SK-N-SH (cell line): ENCODE measurements around the gene PODNL1. TPM values are rescaled to one million over a fixed set of nuclear protein-coding genes. Genes with fewer than 3 reads are reported as not detected.

ENCODE experiments used
- CTCF ChIA-PET: fragments of 300-600, 350-600 bp; formaldehyde crosslinking; extraction: SDS; loops from one replicate; lab custom pipeline; 2021; lab: Yijun Ruan, JAX
- POLR2A ChIA-PET: fragments of 350-600 bp; sonication (Branson Sonifier 250); formaldehyde crosslinking; extraction: SDS; loops from one replicate; lab custom pipeline; 2020; ENCODE audit warnings: antibody characterized with exemption, inconsistent platforms; lab: Yijun Ruan, JAX
- DNase-seq: peaks from one replicate; pipeline ENCODE4 v3.0.0; 2012
- H2AFZ ChIP-seq: fragments of 200-600 bp; sonication (generic); 2 replicates; pipeline ENCODE4 v1.8.1; 2016; ENCODE audit warnings: antibody characterized with exemption, mild to moderate bottlenecking, low read depth
- H3F3A ChIP-seq: fragments of 200-600 bp; sonication (generic); replicated peaks from 2 replicates; pipeline ENCODE3; 2016; ENCODE audit warnings: antibody characterized with exemption, mild to moderate bottlenecking; ENCODE audit not compliant: insufficient read depth
- H3K27ac ChIP-seq, 2 experiments: fragments of 200-500 bp in 1 of 2; fragments of 200-600 bp in 1 of 2; sonication (Bioruptor generic) in 1 of 2; sonication (generic), shearing (Covaris generic) in 1 of 2; 2 replicates each; pipeline versions ENCODE4 v1.5.1 to v1.6.1; 2014 to 2016; ENCODE audit warnings: low read depth in 2 of 2, inconsistent platforms in 1 of 2, low read length in 1 of 2, mild to moderate bottlenecking in 1 of 2, mixed read lengths in 1 of 2
- H3K27me3 ChIP-seq: fragments of 200-600 bp; sonication (generic), shearing (Covaris generic); 2 replicates; pipeline ENCODE4 v1.6.1; 2016; ENCODE audit warnings: mixed run types; ENCODE audit not compliant: insufficient read depth
- H3K36me3 ChIP-seq, 2 experiments: fragments of 200-500 bp in 1 of 2; fragments of 200-600 bp in 1 of 2; sonication (Bioruptor generic) in 1 of 2; sonication (generic) in 1 of 2; replicated peaks in 1 of 2; 2 replicates each; pipeline versions ENCODE3 to v1.5.1; 2014 to 2016; ENCODE audit warnings: low read length in 1 of 2, mild to moderate bottlenecking in 1 of 2; ENCODE audit not compliant: insufficient read depth in 2 of 2, control insufficient read depth in 1 of 2
- H3K4me1 ChIP-seq, 2 experiments: fragments of 200-500 bp in 1 of 2; fragments of 200-600 bp in 1 of 2; sonication (Bioruptor generic) in 1 of 2; sonication (generic), shearing (Covaris generic) in 1 of 2; 2 replicates each; pipeline versions ENCODE4 v1.5.1 to v1.6.1; 2014 to 2016; ENCODE audit warnings: low read depth in 1 of 2, low read length in 1 of 2, mixed run types in 1 of 2; ENCODE audit not compliant: insufficient read depth in 2 of 2, control insufficient read depth in 1 of 2
- H3K4me2 ChIP-seq: fragments of 200-600 bp; sonication (generic), shearing (Covaris generic); 2 replicates; pipeline ENCODE4 v1.6.1; 2017; ENCODE audit warnings: mixed run types
- H3K4me3 ChIP-seq, 2 experiments: fragments of 200-500 bp in 1 of 2; fragments of 200-600 bp in 1 of 2; sonication (Bioruptor generic) in 1 of 2; sonication (generic), shearing (Covaris generic) in 1 of 2; 2 replicates each; pipeline versions ENCODE4 v1.5.1 to v1.8.1; 2014 to 2016; ENCODE audit warnings: low read depth in 2 of 2, inconsistent platforms in 1 of 2, low read length in 1 of 2, mild to moderate bottlenecking in 1 of 2, mixed read lengths in 1 of 2, moderate library complexity in 1 of 2
- H3K79me2 ChIP-seq: fragments of 200-600 bp; sonication (generic); 2 replicates; pipeline ENCODE4 v1.8.1; 2017; ENCODE audit warnings: mild to moderate bottlenecking; ENCODE audit not compliant: insufficient read depth
- H3K9ac ChIP-seq: fragments of 200-600 bp; sonication (generic); 2 replicates; pipeline ENCODE4 v1.6.1; 2017; ENCODE audit warnings: mixed run types
- H3K9me2 ChIP-seq: fragments of 200-600 bp; sonication (generic); 2 replicates; pipeline ENCODE4 v1.6.1; 2017; ENCODE audit warnings: mixed run types
- H3K9me3 ChIP-seq: fragments of 200-600 bp; sonication (generic); 2 replicates; pipeline ENCODE4 v1.6.1; 2017; ENCODE audit warnings: mixed run types, mild to moderate bottlenecking, moderate library complexity
- H4K20me1 ChIP-seq: fragments of 200-600 bp; sonication (generic); 2 replicates; pipeline ENCODE4 v1.6.1; 2017; ENCODE audit warnings: mild to moderate bottlenecking, mixed run types; ENCODE audit not compliant: insufficient read depth
- CTCF ChIP-seq: fragments of 200-600 bp; sonication (generic); IDR thresholded peaks from 2 replicates; pipeline ENCODE4 v1.6.1; 2017; ENCODE audit warnings: antibody characterized with exemption, mild to moderate bottlenecking, moderate library complexity
- EP300 ChIP-seq, 2 experiments: IDR thresholded peaks; 2 replicates each; pipeline versions ENCODE4 v1.4.0 to v1.6.1; 2012; ENCODE audit warnings: borderline replicate concordance in 1 of 2, low read depth in 1 of 2, low read length in 1 of 2
- EZH2phosphoT487 ChIP-seq: fragments of 200-600 bp; sonication (generic); IDR thresholded peaks from 2 replicates; pipeline ENCODE4 v1.6.1; 2017; ENCODE audit warnings: low read depth, mixed run types, mild to moderate bottlenecking, antibody characterized with exemption, moderate library complexity, borderline replicate concordance
- FOSL2 ChIP-seq: IDR thresholded peaks from 2 replicates; pipeline ENCODE4 v1.4.0; 2012; ENCODE audit warnings: low read depth, mild to moderate bottlenecking, moderate library complexity, borderline replicate concordance
- FOXJ3 ChIP-seq: sonication (generic); formaldehyde crosslinking; IDR thresholded peaks from 2 replicates; pipeline ENCODE4 v1.5.1; 2020; ENCODE audit warnings: mild to moderate bottlenecking, missing genetic modification reagents
- FOXM1 ChIP-seq: IDR thresholded peaks from 2 replicates; pipeline ENCODE4 v1.4.0; 2012; ENCODE audit warnings: low read depth, mild to moderate bottlenecking
- JUND ChIP-seq: IDR thresholded peaks from 2 replicates; pipeline ENCODE4 v1.4.0; 2012
- MEF2A ChIP-seq: IDR thresholded peaks from 2 replicates; pipeline ENCODE4 v1.4.0; 2012; ENCODE audit warnings: low read depth, borderline replicate concordance
- NFIC ChIP-seq: IDR thresholded peaks from 2 replicates; pipeline ENCODE4 v1.4.0; 2012; ENCODE audit warnings: borderline replicate concordance
- NRF1 ChIP-seq: IDR thresholded peaks from 2 replicates; pipeline ENCODE4 v1.6.1; 2012; ENCODE audit warnings: low read depth, mild to moderate bottlenecking, low read length
- RAD21 ChIP-seq: IDR thresholded peaks from 2 replicates; pipeline ENCODE4 v1.6.1; 2012; ENCODE audit warnings: mild to moderate bottlenecking, low read length
- REST ChIP-seq: IDR thresholded peaks from 2 replicates; pipeline ENCODE4 v1.6.1; 2012; ENCODE audit warnings: mild to moderate bottlenecking, low read depth, low read length, moderate library complexity
- RFX5 ChIP-seq: IDR thresholded peaks from 2 replicates; pipeline ENCODE4 v1.6.1; 2012; ENCODE audit warnings: mild to moderate bottlenecking, improper control_type of control experiment, low read length
- RXRA ChIP-seq: IDR thresholded peaks from 2 replicates; pipeline ENCODE4 v1.4.0; 2012; ENCODE audit warnings: low read depth, mild to moderate bottlenecking, borderline replicate concordance
- SIN3A ChIP-seq: IDR thresholded peaks from 2 replicates; pipeline ENCODE4 v1.6.1; 2012; ENCODE audit warnings: low read depth, mild to moderate bottlenecking, low read length, moderate library complexity, borderline replicate concordance
- SMC3 ChIP-seq: IDR thresholded peaks from 2 replicates; pipeline ENCODE4 v1.6.1; 2012; ENCODE audit warnings: low read depth, low read length, improper control_type of control experiment
- TAF1 ChIP-seq: IDR thresholded peaks from 2 replicates; pipeline ENCODE4 v1.6.1; 2012; ENCODE audit warnings: low read depth, mild to moderate bottlenecking, low read length, moderate library complexity, borderline replicate concordance
- TCF12 ChIP-seq: IDR thresholded peaks from 2 replicates; pipeline ENCODE4 v1.4.0; 2012
- USF1 ChIP-seq: IDR thresholded peaks from 2 replicates; pipeline ENCODE4 v1.4.0; 2012; ENCODE audit warnings: low read depth, borderline replicate concordance
- USF2 ChIP-seq: fragments of 150-350 bp; IDR thresholded peaks from 2 replicates; pipeline ENCODE4 v1.6.1; 2017; ENCODE audit warnings: antibody characterized with exemption, low read length, low read depth, borderline replicate concordance
- YY1 ChIP-seq: IDR thresholded peaks from 2 replicates; pipeline ENCODE4 v1.4.0; 2012; ENCODE audit warnings: low read depth, mild to moderate bottlenecking
- ZBTB33 ChIP-seq: IDR thresholded peaks from 2 replicates; pipeline ENCODE4 v1.4.0; 2012; ENCODE audit warnings: low read depth, borderline replicate concordance
- WGBS: methylation state at CpG from one replicate; pipeline ENCODE4 v1.1.6; 2017; ENCODE audit warnings: low lambda C conversion rate; 5-methylcytosine and 5-hydroxymethylcytosine counted together
- polyA plus RNA-seq, 3 experiments: library from polyadenylated mRNA; depleted of rRNA; stranded (reverse); fragments of >200 nt; gene quantifications; 2 replicates each; pipeline ENCODE4 v1.2.3, GENCODE V29; 2012

Gene PODNL1
- polyA plus RNA-seq, 1 of the 3 experiments (the other 2 are of a cell fraction): 7.5 TPM

- TF ChIP-seq ZBTB33 (no peak), NFIC (no peak), RXRA (no peak), USF1 (no peak), TCF12 (no peak), RFX5 (no peak), MEF2A (no peak), FOXJ3 (CRISPR knock-in tag) (no peak), FOSL2 (no peak), USF2 (no peak), NRF1 (no peak), REST (no peak), YY1 (no peak)
Observed at GRCh38 chr19:13951799-13952153, 13.6 kb upstream of the PODNL1 start (continued).

GRCh38 chr19:13951043-13951442 is 12.8 kb upstream of the PODNL1 start:
- DNase-seq: no peak
- TF ChIP-seq YY1 (no peak), FOXM1 (no peak), SIN3A (no peak), RXRA (no peak), EZH2phosphoT487 (no peak), RFX5 (no peak), JUND (no peak), EP300 (IDR thresholded peaks at IDR 0.05; ENCODE audit: borderline replicate concordance in 1 of 2, low read depth in 1 of 2, low read length in 1 of 2) (no peak), FOSL2 (no peak), TAF1 (no peak), CTCF (no peak), NFIC (no peak), NRF1 (no peak), SMC3 (no peak), RAD21 (no peak)
- Histone ChIP-seq H3K4me3 (no peak overlapping the region), H3K9me2 (no peaks in the 10 kb centered on the region), H3K79me2 (peaks cover 31% of the 10 kb centered on the region), H3K4me1 (peaks cover 0 to 11% of the 10 kb centered on the region in 2 experiments; a peak in 1 of 4 replicates), H4K20me1 (peaks cover 8% of the 10 kb centered on the region; the same call in 1 of the 2 replicates), H3K4me2 (no peak overlapping the region), H3F3A (no peaks in the 10 kb centered on the region), H3K27me3 (no peaks in the 10 kb centered on the region), H2AFZ (no peak overlapping the region; the same call in 1 of the 2 replicates), H3K9ac (no peak overlapping the region), H3K27ac (no peak overlapping the region), H3K36me3 (peaks cover 9 to 12% of the 10 kb centered on the region in 2 experiments), H3K9me3 (no peaks in the 10 kb centered on the region)
- ChIA-PET POLR2A (interaction anchor here (1.8 to 3.5 kb wide), 2 partner anchors 13 to 106 kb away, joined by 5 to 24 read pairs; partner anchors contain the start of gene PODNL1), CTCF (interaction anchor here (1.1 to 1.4 kb wide), 2 partner anchors 23 to 121 kb away, joined by 3 to 6 read pairs; partner anchors contain the start of gene MISP3)
- 87% methylated on average over 2 of the region's 2 CpGs for WGBS
